GM12801 (cell line): Measurements from ENCODE around the gene MTA3.

Experiments
- TF ChIP-seq, protein P1 (sequence below): IDR thresholded peaks from one replicate; pipeline ENCODE4 v1.5.1; 2011; ENCODE audit warnings: control low read depth; ENCODE audit not compliant: insufficient read length; ENCODE audit errors: extremely low read depth

Gene MTA3

GRCh38 chr2:42792087-42792582, 223.7 kb downstream of the MTA3 start:
- TF ChIP-seq, protein P1, sequence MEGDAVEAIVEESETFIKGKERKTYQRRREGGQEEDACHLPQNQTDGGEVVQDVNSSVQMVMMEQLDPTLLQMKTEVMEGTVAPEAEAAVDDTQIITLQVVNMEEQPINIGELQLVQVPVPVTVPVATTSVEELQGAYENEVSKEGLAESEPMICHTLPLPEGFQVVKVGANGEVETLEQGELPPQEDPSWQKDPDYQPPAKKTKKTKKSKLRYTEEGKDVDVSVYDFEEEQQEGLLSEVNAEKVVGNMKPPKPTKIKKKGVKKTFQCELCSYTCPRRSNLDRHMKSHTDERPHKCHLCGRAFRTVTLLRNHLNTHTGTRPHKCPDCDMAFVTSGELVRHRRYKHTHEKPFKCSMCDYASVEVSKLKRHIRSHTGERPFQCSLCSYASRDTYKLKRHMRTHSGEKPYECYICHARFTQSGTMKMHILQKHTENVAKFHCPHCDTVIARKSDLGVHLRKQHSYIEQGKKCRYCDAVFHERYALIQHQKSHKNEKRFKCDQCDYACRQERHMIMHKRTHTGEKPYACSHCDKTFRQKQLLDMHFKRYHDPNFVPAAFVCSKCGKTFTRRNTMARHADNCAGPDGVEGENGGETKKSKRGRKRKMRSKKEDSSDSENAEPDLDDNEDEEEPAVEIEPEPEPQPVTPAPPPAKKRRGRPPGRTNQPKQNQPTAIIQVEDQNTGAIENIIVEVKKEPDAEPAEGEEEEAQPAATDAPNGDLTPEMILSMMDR: no peak

DNA sequence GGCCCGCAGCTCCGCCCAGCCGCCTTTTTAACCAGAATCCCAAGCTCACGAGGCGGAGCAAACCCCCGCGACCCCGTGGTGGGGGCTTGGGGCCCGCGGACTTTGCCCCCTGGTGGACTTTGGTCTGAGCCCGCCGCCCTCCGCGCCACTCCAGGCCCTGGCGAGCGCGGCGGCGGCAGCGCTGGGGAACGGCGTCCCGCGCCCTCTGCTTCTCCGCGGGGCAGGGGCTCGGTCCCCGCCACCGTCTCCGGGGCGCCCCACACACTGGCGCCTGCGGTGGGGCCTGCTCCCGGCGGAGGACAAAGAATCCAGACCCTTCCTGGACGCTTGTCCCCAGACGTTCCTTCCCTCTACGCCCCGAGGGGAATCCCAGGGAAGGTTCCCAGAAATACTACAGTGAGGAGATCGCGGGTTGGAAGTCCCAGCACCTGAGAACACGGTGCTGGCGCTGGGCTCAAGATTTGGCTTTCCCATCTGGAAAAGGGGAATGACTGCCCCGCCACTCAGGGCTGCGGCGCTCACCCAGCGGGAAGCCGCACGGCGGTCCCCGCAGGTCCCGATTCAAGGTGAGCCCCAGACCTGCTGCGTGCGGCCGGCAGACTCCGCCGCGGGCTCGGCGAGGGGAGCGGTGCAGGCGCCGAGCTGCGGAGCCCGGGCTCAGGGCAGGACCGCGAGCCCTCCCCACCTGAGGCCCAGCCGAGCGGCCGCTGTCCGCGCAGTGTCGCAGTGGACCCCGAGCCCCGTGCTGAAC, 224.3 kb downstream of the MTA3 start, which contains the start of gene HAAO:
Gene HAAO (minus strand): TSS at position 1 of the 751 bp plus-strand sequence. CDS start 47 bp downstream, outside the sequence.
- TF ChIP-seq, protein P1: no peak

GRCh38 chr2:42793334-42794270, 225.2 kb downstream of the MTA3 start:
- TF ChIP-seq, protein P1: no peak

- TF ChIP-seq, protein P1: no peak
Measured at GRCh38 chr2:42794271-42795046, 226.0 kb downstream of the MTA3 start.

GRCh38 chr2:42795275-42795674, 226.8 kb downstream of the MTA3 start:
- TF ChIP-seq, protein P1: no peak

DNA sequence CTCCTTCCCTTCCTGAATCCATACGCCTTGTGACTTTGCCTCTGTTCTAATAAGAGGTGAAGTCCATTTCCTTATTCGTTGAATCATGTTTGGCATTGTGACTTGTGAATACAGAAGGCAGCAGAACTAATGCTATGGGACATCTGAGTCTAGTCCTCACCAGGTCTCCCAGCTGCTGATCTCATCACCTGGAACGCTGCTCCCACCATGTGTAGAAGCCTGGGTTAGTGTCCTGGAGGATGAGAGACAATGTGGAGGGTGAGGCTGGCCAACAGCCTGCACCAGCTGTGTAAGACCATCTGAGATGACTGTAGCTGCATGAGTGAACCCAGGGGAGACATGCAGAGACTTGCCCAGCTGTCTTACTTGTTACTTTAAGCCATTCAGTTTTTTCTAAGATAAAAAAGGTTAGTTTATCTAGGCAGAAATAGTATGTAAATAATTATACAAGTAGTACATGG, 227.4 kb downstream of the MTA3 start:
- TF ChIP-seq, protein P1: no peak
